HS-27A (cell line): ENCODE data around the gene S100A8.
A peak's percentile ranks its signal among the peaks of the same experiment; 100 is the strongest.

ENCODE experiments used
- DNase-seq: peaks from one replicate; pipeline ENCODE4 v3.0.0-alpha.2; 2012; ENCODE audit warnings: low read depth, missing footprints

S100A8 gene

GRCh38 chr1:153389973-153390879 is 647 bp downstream of the S100A8 start:
- DNase-seq, result no peak

DNA sequence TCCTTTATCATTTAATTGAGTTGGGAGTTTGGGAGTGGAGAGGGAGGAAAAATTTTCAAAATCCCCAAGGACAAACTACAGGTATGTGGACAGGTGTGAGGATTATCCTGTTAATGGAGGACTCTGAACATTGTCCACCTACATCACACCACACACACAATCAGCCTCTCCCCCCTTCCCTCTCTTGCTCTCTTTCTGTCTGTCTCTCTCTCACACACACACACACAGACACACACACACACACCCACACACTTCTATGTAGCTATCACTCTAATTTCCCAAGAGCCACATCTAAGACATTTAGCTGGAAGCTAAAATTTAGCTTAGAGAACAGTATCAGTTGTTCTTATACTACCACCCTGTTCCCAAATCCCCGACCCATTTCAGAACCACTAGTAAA is 1.5 kb downstream of the S100A8 start:
- no peak for DNase-seq

DNA sequence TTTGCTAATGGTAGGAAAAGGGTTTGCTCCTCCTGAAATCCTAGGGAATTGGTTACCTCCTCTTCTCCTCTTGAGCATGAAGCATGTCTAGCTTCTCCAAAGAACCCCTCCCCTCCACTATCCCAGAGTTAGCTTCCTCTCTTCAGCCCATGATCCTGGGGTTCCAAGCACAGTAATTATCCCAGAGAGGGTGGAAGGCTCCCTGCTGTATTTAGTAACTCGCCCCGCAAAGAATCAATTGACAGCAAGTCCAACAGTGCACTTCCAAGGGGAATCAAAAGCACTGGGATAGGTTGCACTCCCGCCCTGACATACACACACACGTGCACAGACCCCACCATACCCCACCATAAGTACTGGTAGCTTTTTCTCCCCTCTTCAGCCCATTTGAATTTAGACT is 3.1 kb downstream of the S100A8 start:
- DNase-seq, result no peak

GRCh38 chr1:153387001-153387400 is 3.9 kb downstream of the S100A8 start:
- no peak for DNase-seq

DNA sequence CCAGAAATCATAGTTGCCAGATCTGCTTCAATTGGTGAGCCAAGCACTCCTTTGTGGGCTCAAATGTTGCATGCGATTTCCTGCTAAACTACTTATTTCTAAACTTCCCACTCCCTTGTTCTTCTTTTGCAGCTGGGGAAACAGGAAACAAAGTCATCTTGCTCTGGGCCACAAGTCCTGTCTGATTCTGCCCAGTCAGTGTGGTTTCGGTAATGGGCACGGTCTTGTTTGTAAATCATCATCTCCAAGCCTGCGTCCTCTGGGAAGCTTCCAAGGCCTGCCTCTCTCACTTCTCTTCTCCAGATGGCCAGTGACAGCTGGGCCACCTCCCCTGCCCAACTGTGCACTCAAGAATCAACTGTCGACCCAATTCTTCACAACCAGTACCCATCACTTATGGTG is 4.4 kb downstream of the S100A8 start:
- DNase-seq, result no peak

GRCh38 chr1:153384958-153385580 is 5.8 kb downstream of the S100A8 start:
- DNase-seq, result no peak

GRCh38 chr1:153380711-153381110 is 10.2 kb downstream of the S100A8 start:
- no peak for DNase-seq

DNA sequence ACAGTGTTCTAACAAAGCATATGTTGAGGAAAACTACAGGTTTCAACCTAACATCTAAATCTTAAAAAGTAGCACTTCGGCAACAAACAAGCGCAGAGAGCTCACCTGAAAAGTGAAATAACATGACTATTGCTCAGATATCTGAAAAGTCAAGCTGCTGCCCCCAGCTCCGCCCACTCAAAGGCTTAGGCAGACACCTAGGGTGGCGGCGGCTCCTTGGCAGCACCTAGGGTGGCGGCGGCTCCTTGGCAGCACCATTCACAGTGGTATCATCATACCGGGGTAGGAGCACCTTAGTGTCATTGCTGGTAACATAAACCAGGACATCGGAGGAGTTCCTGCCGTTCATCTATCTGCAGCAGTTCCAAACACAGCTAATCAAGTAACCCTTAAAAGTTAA is 11.3 kb downstream of the S100A8 start:
- DNase-seq, result no peak

GRCh38 chr1:153375511-153375910 is 15.4 kb downstream of the S100A8 start, which contains the start of gene S100A12:
S100A12 (minus strand) TSS chr1:153375621; CDS start chr1:153374592, 1,029 bp downstream.
- peak; percentile 5 for DNase-seq

GRCh38 chr1:153374071-153374470 is 16.8 kb downstream of the S100A8 start:
- DNase-seq, result no peak

- no peak for DNase-seq
Observed at GRCh38 chr1:153372571-153372970, 18.3 kb downstream of the S100A8 start.

GRCh38 chr1:153371231-153371630 is 19.6 kb downstream of the S100A8 start:
- no peak for DNase-seq

- DNase-seq, result no peak
Observed at GRCh38 chr1:153370146-153370545, 20.7 kb downstream of the S100A8 start.

GRCh38 chr1:153368495-153368894 is 22.4 kb downstream of the S100A8 start:
- DNase-seq, result no peak

DNA sequence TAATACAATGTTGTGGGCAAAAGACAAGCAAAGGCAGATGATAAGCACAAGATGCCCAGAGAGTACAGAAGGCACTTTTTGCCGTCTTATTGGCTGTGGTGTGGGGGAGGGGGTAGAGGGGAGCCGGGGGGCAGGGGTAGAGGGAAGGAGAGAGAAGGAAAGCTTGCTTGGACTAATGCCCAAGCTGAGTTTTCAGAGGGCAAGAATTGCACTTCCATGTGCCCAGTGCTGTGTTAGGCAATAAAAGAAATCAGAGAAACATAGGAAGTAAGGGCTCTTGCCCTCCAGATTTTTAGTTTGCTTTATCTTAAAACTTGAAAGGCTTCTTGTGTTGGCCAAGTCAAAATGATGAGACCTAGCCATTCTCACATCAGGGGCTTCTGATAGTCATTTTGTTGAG is 23.8 kb downstream of the S100A8 start:
- DNase-seq, result no peak

- no peak for DNase-seq
Observed at GRCh38 chr1:153366261-153366660, 24.6 kb downstream of the S100A8 start.

DNA sequence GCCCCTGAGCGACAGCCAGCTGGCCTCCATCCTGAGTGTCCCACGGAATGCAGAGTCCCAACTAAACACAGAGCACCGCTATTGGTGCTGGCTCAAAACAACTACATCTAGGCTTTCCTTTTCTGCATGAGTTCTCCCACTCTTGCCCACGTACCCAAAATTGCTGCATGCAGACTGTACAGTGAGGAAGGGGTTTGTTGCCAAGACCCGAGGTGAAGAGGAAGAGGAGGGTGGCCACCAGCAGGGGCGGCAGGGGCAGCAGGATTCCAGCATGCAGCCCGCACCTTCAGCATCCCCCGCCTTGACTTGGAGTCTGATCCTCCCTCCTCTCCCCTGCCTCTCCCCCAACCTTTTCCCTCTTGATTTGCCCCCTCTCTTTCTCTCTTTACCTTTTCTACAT is 25.2 kb downstream of the S100A8 start:
- no peak for DNase-seq

- DNase-seq, result no peak
Observed at GRCh38 chr1:153364766-153365666, 25.9 kb downstream of the S100A8 start.

DNA sequence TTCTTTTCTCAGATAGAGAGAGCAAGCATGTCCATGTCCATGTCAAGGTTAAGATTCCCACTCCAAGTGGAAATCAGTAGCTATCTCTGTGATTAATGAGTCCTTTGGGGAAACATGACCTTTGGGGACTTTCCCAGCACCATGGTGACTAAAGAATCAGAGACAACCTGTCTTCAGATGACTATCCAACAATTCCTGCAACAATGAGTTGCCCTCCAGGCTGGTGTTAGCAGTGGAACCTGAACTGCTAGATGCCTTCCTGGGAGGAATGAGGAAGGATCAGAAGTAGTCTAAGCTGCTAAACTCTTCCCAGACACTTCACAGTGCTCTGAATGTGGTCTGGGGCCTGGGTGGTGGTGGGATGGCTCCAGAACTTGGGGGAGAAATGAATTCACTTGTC is 26.7 kb downstream of the S100A8 start:
- DNase-seq, result no peak

DNA sequence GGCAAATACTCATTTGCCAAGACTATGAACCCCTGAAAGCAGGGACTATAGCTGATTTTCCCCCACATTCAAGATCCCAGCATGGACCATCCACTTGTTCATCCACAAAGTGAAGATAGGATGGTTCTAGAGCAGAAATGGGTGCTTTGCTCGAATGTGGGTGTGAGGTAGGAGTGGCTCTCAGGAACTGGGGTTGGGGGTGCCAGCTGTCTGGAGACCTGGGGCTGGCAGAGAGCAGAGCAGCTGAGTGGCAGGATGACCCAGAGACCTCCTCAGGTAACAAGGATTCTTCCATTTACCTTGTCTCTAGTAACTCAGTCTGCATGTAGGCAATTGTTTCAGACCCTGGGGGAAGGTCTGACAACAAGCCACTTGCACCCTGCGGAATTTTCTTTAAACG is 27.2 kb downstream of the S100A8 start:
- no peak for DNase-seq

GRCh38 chr1:153362187-153362775 is 28.6 kb downstream of the S100A8 start:
- no peak for DNase-seq
